Measurements from ENCODE around the gene SEPTIN8. TPM values are rescaled to one million over a fixed set of nuclear protein-coding genes. Genes with fewer than 3 reads are reported as not detected.

Gene SEPTIN8
- total RNA-seq, 2 experiments from 2014 or later: 10.6 to 15.5 TPM

GRCh38 chr5:132764671-132765238 is 12.3 kb downstream of the SEPTIN8 start:
- no peak for DNase-seq (ENCODE audit: low spot score)
- TF ChIP-seq EZH2phosphoT487 (IDR thresholded peaks at IDR 0.05; ENCODE audit: borderline replicate concordance, low read depth, low read length) (no peak), CTCF (conservative IDR thresholded peaks at IDR 0.05; ENCODE audit: low read length) (no peak)
- BruUV-seq (replicated peaks): no TSS peak
- H3K36me3 ChIP-seq (ENCODE audit: insufficient read depth, low read length): no peaks in the 10 kb centered on the region
- ChIA-PET POLR2A (no interaction called here), CTCF (ENCODE audit: unreplicated experiment) (no interaction called here)
- no peaks in the 10 kb centered on the region for H3K79me2 ChIP-seq (ENCODE audit: insufficient read depth, low read depth, low read length)
- H3K4me3 ChIP-seq (ENCODE audit: low read depth, low read length, poor library complexity, severe bottlenecking): no peak overlapping the region
- intact Hi-C loops (cut with micrococcal nuclease; ENCODE audit: unreplicated experiment): no loop called here
- no peaks in the 10 kb centered on the region for H4K20me1 ChIP-seq (ENCODE audit: insufficient read depth, low read length)
- no peaks in the 10 kb centered on the region for H3K9me3 ChIP-seq (ENCODE audit: low read length)
- no peak overlapping the region for H3K4me2 ChIP-seq (ENCODE audit: low read length)
- H3K27ac ChIP-seq (ENCODE audit: low read depth, low read length, poor library complexity, severe bottlenecking): no peak overlapping the region
- no peak overlapping the region for H2AFZ ChIP-seq (ENCODE audit: low read length)
- no peaks in the 10 kb centered on the region for H3K9me2 ChIP-seq (ENCODE audit: insufficient read depth, low read length)
- no peaks in the 10 kb centered on the region for H3K4me1 ChIP-seq (ENCODE audit: insufficient read depth, low read length, poor library complexity, severe bottlenecking)

DNA sequence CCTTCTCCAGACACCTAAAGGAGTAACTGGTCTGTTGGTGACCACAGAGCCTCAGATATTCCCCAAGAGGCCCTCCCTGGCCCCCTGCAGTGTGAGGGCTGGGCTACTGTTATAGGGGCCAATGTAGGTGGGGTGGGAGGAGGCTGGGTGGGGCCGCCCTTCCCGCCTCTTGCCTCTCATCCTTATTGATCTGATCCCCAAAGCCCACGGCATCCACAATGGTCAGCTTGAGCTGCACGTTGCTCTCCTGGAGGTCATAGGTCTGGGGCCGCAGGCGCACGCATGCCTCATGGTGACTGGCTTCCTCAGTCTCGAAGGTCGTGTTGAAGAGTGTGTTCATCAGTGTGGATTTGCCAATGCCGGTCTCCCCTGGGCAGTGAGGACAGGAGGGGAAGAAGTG is 13.0 kb downstream of the SEPTIN8 start:
- intact Hi-C loops (cut with micrococcal nuclease; ENCODE audit: unreplicated experiment): no loop called here
- no TSS peak for BruUV-seq (replicated peaks)
- Histone ChIP-seq H3K79me2 (ENCODE audit: insufficient read depth, low read depth, low read length) (no peaks in the 10 kb centered on the region), H4K20me1 (ENCODE audit: insufficient read depth, low read length) (no peaks in the 10 kb centered on the region), H3K4me2 (ENCODE audit: low read length) (no peak overlapping the region), H3K36me3 (ENCODE audit: insufficient read depth, low read length) (no peaks in the 10 kb centered on the region), H3K9me2 (ENCODE audit: insufficient read depth, low read length) (no peaks in the 10 kb centered on the region), H2AFZ (ENCODE audit: low read length) (no peak overlapping the region), H3K4me1 (ENCODE audit: insufficient read depth, low read length, poor library complexity, severe bottlenecking) (no peaks in the 10 kb centered on the region), H3K27ac (ENCODE audit: low read depth, low read length, poor library complexity, severe bottlenecking) (no peak overlapping the region), H3K4me3 (ENCODE audit: low read depth, low read length, poor library complexity, severe bottlenecking) (no peak overlapping the region), H3K9me3 (ENCODE audit: low read length) (no peaks in the 10 kb centered on the region)
- TF ChIP-seq CTCF (conservative IDR thresholded peaks at IDR 0.05; ENCODE audit: low read length): no peak
- no peak for TF ChIP-seq EZH2phosphoT487 (IDR thresholded peaks at IDR 0.05; ENCODE audit: borderline replicate concordance, low read depth, low read length)
- DNase-seq (ENCODE audit: low spot score): no peak
- ChIA-PET POLR2A (no interaction called here), CTCF (ENCODE audit: unreplicated experiment) (no interaction called here)

DNA sequence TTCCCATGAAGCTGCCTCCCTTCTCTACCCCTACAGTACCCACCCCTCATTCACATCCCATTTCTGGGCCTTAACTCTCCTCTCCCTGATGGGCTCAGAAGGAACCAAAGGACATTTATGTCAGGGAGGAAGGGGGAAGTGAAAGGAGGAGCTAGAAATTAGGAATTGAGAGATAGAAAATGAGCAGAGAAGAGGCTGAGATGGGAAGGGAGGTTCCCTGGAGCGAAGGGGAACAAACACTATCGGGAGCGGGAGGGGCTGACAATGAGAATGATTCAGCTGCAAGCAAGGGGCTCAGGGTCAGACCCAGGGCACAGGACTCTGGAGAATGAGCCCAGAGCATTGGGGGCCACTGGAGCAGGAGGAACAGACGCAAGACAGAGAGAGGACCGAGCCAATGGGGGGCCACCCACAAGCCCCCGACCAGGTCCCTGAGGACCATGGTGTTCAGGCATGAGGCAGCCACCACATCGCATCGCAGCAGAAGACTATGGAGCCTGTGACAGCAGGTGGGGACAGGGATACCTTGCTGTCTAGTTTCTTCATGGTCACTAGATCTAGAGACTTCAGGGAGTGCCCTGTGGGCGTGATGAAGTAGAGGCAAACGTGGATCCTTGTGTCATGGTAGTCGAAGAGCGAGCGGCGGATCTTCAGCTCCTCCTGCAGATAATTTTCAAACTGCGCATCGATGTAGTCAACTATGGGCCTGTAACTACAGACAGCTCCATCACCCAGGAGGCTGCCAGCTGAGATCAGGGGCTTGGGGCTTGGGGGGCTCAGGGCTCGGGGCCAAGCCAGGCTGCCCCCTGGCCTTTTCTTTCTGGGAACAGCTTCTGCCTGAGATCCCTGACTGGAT is 13.6 kb downstream of the SEPTIN8 start:
- no TSS peak for BruUV-seq (replicated peaks)
- no peak overlapping the region for H3K4me2 ChIP-seq (ENCODE audit: low read length)
- no peaks in the 10 kb centered on the region for H3K79me2 ChIP-seq (ENCODE audit: insufficient read depth, low read depth, low read length)
- no peaks in the 10 kb centered on the region for H3K9me3 ChIP-seq (ENCODE audit: low read length)
- H3K27ac ChIP-seq (ENCODE audit: low read depth, low read length, poor library complexity, severe bottlenecking): no peak overlapping the region
- no peak overlapping the region for H2AFZ ChIP-seq (ENCODE audit: low read length)
- no peaks in the 10 kb centered on the region for H3K9me2 ChIP-seq (ENCODE audit: insufficient read depth, low read length)
- CTCF ChIA-PET (ENCODE audit: unreplicated experiment): interaction anchor here (0.6 kb wide), 1 partner anchor 377 kb away, joined by 4 read pairs; no protein-coding TSS in a partner anchor
- no peaks in the 10 kb centered on the region for H3K36me3 ChIP-seq (ENCODE audit: insufficient read depth, low read length)
- no peak for TF ChIP-seq EZH2phosphoT487 (IDR thresholded peaks at IDR 0.05; ENCODE audit: borderline replicate concordance, low read depth, low read length)
- TF ChIP-seq CTCF (conservative IDR thresholded peaks at IDR 0.05; ENCODE audit: low read length): no peak
- POLR2A ChIA-PET: no interaction called here
- intact Hi-C loops (cut with micrococcal nuclease; ENCODE audit: unreplicated experiment): no loop called here
- H3K4me1 ChIP-seq (ENCODE audit: insufficient read depth, low read length, poor library complexity, severe bottlenecking): no peaks in the 10 kb centered on the region
- no peaks in the 10 kb centered on the region for H4K20me1 ChIP-seq (ENCODE audit: insufficient read depth, low read length)
- no peak for DNase-seq (ENCODE audit: low spot score)
- no peak overlapping the region for H3K4me3 ChIP-seq (ENCODE audit: low read depth, low read length, poor library complexity, severe bottlenecking)
